ENCODE results near the gene SLC39A3.

The SLC39A3 gene

GRCh38 chr19:2739602-2740313 lies at the start of gene SLC39A3:
SLC39A3 (minus strand) TSS chr19:2740017; CDS start chr19:2737257, 2,760 bp downstream.
- DNase-seq (ENCODE audit: low read depth): peak; percentile 96

- no peak for DNase-seq (ENCODE audit: low read depth)
These were observed 48.4 kb upstream of the SLC39A3 start for GRCh38 chr19:2788237-2788636.

- no peak for DNase-seq (ENCODE audit: low read depth)
These were observed 47.3 kb upstream of the SLC39A3 start for GRCh38 chr19:2787115-2787514.

- DNase-seq (ENCODE audit: low read depth): peak; percentile 98
These were observed 45.6 kb upstream of the SLC39A3 start, which contains the start of gene THOP1 for GRCh38 chr19:2785244-2785997. THOP1 (plus strand) TSS chr19:2785503; CDS start chr19:2785663, 160 bp downstream.

GRCh38 chr19:2783781-2784145 lies 43.9 kb upstream of the SLC39A3 start:
- no peak for DNase-seq (ENCODE audit: low read depth)

- peak; percentile 99 for DNase-seq (ENCODE audit: low read depth)
These were observed 43.3 kb upstream of the SLC39A3 start, which contains the start of gene SGTA for GRCh38 chr19:2782936-2783780. SGTA (minus strand) TSS chr19:2783273; CDS start chr19:2769068, 14,205 bp downstream.

GRCh38 chr19:2782329-2782935 lies 42.6 kb upstream of the SLC39A3 start:
- DNase-seq (ENCODE audit: low read depth): no peak

GRCh38 chr19:2780284-2780683 lies 40.5 kb upstream of the SLC39A3 start:
- no peak for DNase-seq (ENCODE audit: low read depth)

GRCh38 chr19:2779121-2779740 lies 39.4 kb upstream of the SLC39A3 start:
- no peak for DNase-seq (ENCODE audit: low read depth)

GRCh38 chr19:2777952-2778683 lies 38.3 kb upstream of the SLC39A3 start:
- DNase-seq (ENCODE audit: low read depth): no peak

- DNase-seq (ENCODE audit: low read depth): no peak
These were observed 36.0 kb upstream of the SLC39A3 start for GRCh38 chr19:2775556-2776430.

GRCh38 chr19:2774953-2775555 lies 35.2 kb upstream of the SLC39A3 start:
- DNase-seq (ENCODE audit: low read depth): no peak

GRCh38 chr19:2774083-2774679 lies 34.4 kb upstream of the SLC39A3 start:
- no peak for DNase-seq (ENCODE audit: low read depth)

GRCh38 chr19:2771786-2772674 lies 32.2 kb upstream of the SLC39A3 start:
- no peak for DNase-seq (ENCODE audit: low read depth)

GRCh38 chr19:2770055-2771013 lies 30.5 kb upstream of the SLC39A3 start:
- DNase-seq (ENCODE audit: low read depth): no peak

GRCh38 chr19:2769218-2769617 lies 29.4 kb upstream of the SLC39A3 start:
- DNase-seq (ENCODE audit: low read depth): no peak

Measured in GM04504 (cell line).